GM10847 (cell line): Measurements from ENCODE around the gene HSPH1.

Experiments used
- POLR2A ChIP-seq: IDR thresholded peaks from 2 replicates; pipeline ENCODE4 v1.6.1; 2011; ENCODE audit not compliant: insufficient read length; ENCODE audit errors: extremely low read depth

Gene HSPH1

DNA sequence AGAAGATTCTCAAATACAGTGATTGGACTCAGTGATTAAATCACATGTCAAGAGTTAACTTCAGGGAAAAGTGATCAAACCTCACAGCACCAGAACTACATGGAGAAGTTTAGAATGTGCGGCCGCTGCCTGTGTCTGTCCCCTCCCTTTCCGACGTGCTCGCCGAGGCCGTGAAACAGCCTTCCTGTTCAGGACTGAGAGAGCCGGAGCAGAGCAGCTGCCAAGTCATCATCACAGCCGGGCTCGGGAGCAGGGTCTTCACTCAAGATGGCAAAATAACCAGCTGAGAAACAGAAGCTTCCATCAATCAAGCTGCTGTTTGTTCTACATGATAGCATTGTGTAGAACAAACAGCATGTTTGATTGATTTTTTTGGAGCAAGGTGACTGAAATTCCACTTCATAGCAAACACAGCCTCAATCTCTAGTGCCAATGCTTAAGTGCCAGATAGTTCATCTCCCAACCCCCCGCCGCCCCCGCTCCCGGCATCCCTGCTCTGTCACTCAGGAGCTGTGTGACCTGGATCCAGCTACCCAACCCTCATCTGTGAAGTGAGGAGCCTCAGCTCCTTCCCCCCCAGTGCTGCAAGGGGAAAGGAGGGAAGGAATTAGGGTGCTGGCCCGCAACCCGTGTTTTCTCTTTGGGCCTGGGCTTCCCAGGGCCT, 70.6 kb downstream of the HSPH1 start:
- no peak for TF ChIP-seq POLR2A

DNA sequence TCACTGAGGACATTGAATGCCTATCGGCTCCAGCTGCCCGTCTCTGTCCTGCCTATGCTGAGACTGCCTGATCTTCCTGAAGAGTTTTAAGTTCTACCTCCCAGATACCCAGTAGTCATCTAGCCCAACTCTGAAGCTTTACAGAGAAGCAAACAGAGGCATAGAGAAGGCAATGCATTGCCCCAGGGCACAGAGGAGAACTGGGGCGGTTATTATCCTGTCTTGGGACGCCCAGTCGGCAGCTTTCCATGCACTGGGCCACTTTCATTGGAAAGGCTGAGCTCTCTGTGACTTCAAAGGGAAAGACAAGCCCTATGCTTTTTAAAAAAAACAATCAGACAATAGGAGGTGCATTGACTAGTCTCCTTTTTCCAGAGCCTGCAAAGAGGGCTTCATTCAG, 71.6 kb downstream of the HSPH1 start:
- TF ChIP-seq POLR2A, result no peak

DNA sequence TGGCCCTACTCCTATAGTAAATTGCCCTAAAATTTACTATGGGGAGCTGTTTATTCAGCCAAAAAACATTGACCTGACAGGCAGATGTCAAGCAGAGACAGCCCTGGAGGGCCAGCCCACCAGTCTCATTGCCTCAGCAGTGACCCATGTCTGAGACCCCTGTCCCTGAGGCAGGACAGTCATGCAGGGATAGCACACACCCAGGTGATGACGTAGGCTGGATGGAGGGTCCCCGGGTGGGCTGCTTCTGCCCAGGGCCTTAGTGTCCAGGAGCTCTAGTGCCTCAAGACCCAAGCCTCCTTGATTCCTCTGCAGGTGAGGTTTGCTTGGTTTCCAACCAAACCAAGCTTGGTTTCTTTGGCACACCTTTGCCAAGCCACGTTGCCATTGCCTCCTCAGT, 72.1 kb downstream of the HSPH1 start:
- TF ChIP-seq POLR2A, result no peak

DNA sequence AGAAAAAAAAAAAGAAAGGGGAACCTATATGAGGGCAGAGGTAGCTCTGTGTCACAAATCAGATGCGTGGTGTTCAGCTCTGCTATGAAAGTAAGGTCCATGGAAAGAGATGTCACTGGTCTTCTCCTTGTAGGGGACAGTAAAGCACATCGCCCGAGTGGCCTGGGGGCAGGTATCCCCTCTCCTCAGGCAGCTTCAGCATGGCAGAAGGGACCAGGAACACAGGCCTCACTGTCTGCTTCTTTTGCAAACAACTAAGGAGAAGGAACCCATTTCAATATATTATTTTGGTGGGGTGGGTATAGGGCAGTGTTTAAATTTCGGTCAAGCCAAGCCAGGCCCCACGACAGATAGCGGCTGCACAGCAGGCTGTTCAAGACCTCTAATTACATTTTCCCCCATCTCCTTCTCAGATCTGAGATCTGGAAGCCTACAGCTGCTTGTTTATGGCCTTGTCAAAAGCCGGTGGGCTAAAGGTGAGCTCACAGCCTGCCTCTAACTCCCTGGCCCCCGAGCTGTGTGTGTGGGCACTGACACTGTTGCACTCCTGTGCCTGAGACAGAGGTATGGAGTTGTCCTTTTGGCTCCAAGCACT, 72.8 kb downstream of the HSPH1 start:
- TF ChIP-seq POLR2A, result no peak
